Stimulated activated CD8-positive, alpha-beta memory T cell treated with anti-CD3 and anti-CD28 coated beads, Interleukin-2, amount 100 ng/mL, for 48 hours (primary cell): ENCODE measurements around the gene OR5H15.
"Not testable (repeated sequence)": the region's sequence is repeated elsewhere in the genome, so short reads cannot be mapped to it uniquely, and the experiment has no call there.

Source experiments
- DNase-seq, 2 donors: peaks; one replicate each; pipeline ENCODE4 v3.0.0-alpha.2; 2020; ENCODE audit warnings: low read depth in 2 of 2

Gene OR5H15

GRCh38 chr3:98166396-98166795 is at the start of gene OR5H15:
TSS of gene OR5H15 (plus strand) at chr3:98166696. CDS start at chr3:98168700, 2,004 bp downstream.
- DNase-seq: no peak

GRCh38 chr3:98130421-98130820 is 36.1 kb upstream of the OR5H15 start, which contains the start of gene OR5H1:
TSS of gene OR5H1 (plus strand) at chr3:98130721. CDS start at chr3:98132698, 1,977 bp downstream.
- no peak for DNase-seq

GRCh38 chr3:98136631-98137030 is 29.9 kb upstream of the OR5H15 start:
- DNase-seq: no peak

- not testable (repeated sequence) for DNase-seq
Observed at GRCh38 chr3:98137826-98138557, 28.5 kb upstream of the OR5H15 start.

- no peak for DNase-seq
Observed at GRCh38 chr3:98140531-98140930, 26.0 kb upstream of the OR5H15 start.

GRCh38 chr3:98147179-98147578 is 19.3 kb upstream of the OR5H15 start, which contains the start of gene OR5H14:
TSS of gene OR5H14 (plus strand) at chr3:98147479. CDS start at chr3:98149386, 1,907 bp downstream.
- no peak for DNase-seq

- DNase-seq: no peak
Observed at GRCh38 chr3:98148751-98149150, 17.7 kb upstream of the OR5H15 start.

- not testable (repeated sequence) for DNase-seq
Observed at GRCh38 chr3:98149456-98149855, 17.0 kb upstream of the OR5H15 start.

GRCh38 chr3:98151241-98151640 is 15.3 kb upstream of the OR5H15 start:
- no peak for DNase-seq

GRCh38 chr3:98171071-98171470 is 4.6 kb downstream of the OR5H15 start:
- no peak for DNase-seq

GRCh38 chr3:98172621-98173020 is 6.1 kb downstream of the OR5H15 start:
- no peak for DNase-seq

- DNase-seq: no peak
Observed at GRCh38 chr3:98180319-98180890, 13.9 kb downstream of the OR5H15 start.

- no peak for DNase-seq
Observed at GRCh38 chr3:98182196-98182595, 15.7 kb downstream of the OR5H15 start.

- DNase-seq: no peak
Observed at GRCh38 chr3:98185180-98185579, 18.7 kb downstream of the OR5H15 start.

- DNase-seq: no peak
Observed at GRCh38 chr3:98188545-98188944, 22.0 kb downstream of the OR5H15 start.

GRCh38 chr3:98190911-98191310 is 24.4 kb downstream of the OR5H15 start:
- DNase-seq: not testable (repeated sequence)

GRCh38 chr3:98196293-98196692 is 29.8 kb downstream of the OR5H15 start:
- not testable (repeated sequence) for DNase-seq

- no peak for DNase-seq
Observed at GRCh38 chr3:98199020-98199419, 32.5 kb downstream of the OR5H15 start.

- no peak for DNase-seq
Observed at GRCh38 chr3:98209244-98209643, 42.7 kb downstream of the OR5H15 start.

- no peak for DNase-seq
Observed at GRCh38 chr3:98213276-98213675, 46.8 kb downstream of the OR5H15 start.

- DNase-seq: no peak
Observed at GRCh38 chr3:98215051-98215450, 48.6 kb downstream of the OR5H15 start.
